VCaP (cell line): ENCODE data around the gene SERTAD4.

Source experiments
- H3K27ac ChIP-seq: fragments of 450-650 bp; 2 replicates; pipeline ENCODE4 v1.5.1; 2017
- TF ChIP-seq, protein P1 (sequence below): fragments of 450-650 bp; conservative IDR thresholded peaks from 2 replicates; pipeline ENCODE4 v1.5.1; 2017; ENCODE audit warnings: mild to moderate bottlenecking, moderate library complexity

Gene SERTAD4

DNA sequence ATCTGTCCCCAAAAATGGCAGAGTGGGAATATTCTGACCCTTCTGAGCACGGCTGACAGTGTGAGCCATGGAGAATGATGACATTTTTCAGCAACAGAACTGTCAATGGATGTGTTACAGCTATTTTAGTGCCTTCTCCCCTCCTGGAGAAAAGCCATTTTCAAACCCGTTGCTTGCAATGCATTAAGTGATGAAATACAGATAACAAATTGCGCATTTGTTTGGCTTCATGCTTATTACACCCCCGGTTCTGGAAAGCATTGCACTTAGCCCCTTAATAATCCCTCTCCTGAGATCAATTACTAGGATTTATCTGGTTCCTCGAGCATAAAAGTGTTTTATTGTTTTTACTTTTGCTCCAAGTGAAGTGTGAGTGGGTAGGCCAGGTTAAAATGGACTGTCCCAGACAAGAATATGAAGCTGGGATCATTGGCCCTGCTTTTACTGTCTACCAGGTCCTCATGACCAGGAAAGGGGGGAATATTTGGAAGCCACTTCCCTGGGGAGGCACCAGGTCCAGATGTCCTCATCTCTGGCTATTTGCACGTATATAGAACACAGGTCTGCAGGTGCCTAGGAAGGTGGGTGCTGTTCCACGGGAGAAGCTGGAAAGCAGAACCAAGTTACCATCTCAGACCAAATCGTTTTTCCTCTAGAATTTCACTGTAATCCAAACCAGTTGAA is 58.6 kb downstream of the SERTAD4 start:
- H3K27ac ChIP-seq = no peak overlapping the region
- TF ChIP-seq, protein P1, sequence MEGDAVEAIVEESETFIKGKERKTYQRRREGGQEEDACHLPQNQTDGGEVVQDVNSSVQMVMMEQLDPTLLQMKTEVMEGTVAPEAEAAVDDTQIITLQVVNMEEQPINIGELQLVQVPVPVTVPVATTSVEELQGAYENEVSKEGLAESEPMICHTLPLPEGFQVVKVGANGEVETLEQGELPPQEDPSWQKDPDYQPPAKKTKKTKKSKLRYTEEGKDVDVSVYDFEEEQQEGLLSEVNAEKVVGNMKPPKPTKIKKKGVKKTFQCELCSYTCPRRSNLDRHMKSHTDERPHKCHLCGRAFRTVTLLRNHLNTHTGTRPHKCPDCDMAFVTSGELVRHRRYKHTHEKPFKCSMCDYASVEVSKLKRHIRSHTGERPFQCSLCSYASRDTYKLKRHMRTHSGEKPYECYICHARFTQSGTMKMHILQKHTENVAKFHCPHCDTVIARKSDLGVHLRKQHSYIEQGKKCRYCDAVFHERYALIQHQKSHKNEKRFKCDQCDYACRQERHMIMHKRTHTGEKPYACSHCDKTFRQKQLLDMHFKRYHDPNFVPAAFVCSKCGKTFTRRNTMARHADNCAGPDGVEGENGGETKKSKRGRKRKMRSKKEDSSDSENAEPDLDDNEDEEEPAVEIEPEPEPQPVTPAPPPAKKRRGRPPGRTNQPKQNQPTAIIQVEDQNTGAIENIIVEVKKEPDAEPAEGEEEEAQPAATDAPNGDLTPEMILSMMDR = no peak

DNA sequence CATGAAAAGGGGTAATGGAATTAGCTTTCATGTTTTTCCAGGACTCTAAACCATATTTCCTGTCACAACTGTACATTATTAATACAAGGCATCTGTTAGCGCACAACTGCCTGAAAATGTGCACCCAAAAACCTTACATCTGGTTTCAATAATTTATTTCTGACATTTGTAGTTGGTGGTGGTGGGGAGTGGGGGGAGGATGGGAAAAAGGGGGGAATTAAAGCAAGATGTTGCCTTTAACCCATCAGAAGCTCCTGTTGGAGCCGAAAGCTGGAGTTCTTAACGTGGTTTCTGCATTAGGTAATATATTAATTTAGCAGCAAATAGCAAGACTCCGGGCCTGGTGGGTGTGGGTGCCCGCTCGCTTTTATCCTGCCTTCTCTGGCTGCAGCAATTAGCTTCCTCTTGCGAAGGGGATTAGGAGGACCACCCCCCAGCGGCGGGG is 59.2 kb downstream of the SERTAD4 start:
- TF ChIP-seq, protein P1 = no peak

DNA sequence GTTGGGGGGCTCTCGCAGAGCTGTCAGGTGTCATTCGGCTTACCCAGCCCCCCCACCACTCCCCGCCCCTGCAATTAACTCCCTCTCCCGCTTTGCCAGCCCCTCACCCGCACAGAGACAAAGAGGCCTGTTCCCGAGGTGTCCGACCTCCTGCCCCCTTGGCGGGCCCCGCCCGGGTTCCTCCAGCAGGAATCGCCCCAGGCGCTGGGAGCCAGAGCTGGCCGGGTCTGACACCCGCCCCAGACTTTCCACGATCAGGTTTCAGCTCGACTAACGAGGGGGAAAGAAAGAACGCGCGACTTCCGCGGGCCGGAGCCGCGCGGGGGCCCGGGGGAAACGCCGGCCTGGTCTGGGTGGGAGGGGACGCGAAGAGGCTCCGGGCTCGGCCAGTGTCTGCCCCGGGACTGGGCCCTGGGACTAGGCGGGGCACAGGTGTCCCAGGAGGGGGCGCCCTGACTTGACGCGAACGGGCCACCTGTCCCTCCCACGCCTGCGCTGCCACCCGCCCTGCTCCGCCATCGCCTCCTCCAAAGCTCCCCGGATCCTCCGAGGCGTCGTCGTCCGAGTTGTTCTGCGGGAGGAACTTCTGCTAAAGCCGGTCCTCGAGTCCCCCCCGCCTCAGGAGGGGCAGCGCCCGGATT is 59.8 kb downstream of the SERTAD4 start:
- TF ChIP-seq, protein P1 = peak; percentile 74
- peak overlapping the region; percentile 56; the same call in 1 of the 2 replicates for H3K27ac ChIP-seq

More for the DNA sequence above, 59.2 kb downstream of the SERTAD4 start:
- H3K27ac ChIP-seq = peak overlapping the region; percentile 56; the same call in 1 of the 2 replicates

DNA sequence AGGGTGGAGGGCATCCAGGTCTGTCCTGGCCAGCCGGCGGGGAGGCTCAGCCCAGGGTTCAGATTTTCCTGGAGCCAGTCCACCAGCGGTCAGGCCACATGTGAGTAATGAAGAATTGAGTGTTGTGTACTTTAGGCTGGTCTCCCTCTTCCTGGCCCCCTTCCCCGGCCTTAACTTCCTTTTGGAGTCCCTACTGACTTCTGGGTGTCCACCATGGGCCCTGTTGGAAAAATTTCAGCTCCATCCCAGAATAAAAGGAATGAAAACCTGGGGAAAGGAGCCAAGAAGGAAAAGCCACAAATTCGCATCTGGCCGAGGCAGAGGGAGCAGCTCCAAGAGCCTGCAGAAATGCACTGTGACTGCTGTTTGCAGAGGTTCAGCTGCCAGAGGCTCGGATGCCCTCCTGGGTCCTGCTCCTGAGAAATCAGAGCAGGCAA is 60.6 kb downstream of the SERTAD4 start:
- TF ChIP-seq, protein P1 = no peak
- H3K27ac ChIP-seq = no peak overlapping the region

DNA sequence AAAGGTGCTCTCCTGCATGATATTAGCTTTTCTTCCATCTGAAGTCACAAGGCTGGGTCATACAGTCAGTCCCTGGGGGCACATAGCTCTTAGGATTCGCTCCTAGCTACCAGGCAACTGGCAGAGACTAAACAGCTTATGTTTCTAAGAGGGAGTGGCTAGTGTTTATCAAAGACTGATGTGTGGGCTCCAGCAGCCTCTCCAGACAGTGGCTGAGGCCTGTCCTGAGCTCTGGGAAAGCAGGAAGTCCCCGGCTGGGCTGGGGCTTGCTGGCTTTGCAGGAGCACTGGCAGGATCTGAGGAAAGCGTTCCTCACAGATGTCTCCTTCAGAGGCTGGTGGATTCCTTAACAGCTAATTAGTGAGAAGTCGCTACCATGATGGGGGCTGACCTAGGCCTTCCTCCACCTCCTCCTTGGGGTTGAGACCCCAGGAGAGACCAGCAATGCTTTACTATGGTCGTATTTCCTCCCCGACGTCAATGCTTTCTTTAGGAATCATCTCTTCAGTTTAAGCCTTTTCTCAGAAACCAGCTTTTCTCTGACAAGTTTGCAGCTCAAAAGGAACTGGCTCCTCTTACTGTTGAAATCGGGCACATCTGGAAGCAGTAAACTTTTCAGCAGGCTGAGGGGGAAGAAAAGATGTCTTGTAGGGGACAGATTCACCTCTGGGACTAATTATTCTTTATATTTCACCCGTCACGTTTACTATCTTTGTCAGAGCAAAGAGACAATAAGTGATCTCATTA is 62.6 kb downstream of the SERTAD4 start:
- TF ChIP-seq, protein P1 = no peak
- no peak overlapping the region for H3K27ac ChIP-seq
